SK-N-MC (cell line): Measurements from ENCODE around the gene SCNN1B.

Source experiments
- DNase-seq: peaks from one replicate; pipeline ENCODE4 v3.0.0-alpha.2; 2011; ENCODE audit warnings: low read depth, low spot score
- H3K27ac ChIP-seq: fragments of 200-600 bp; sonication (generic); 2 replicates; pipeline ENCODE4 v1.5.1; 2016; ENCODE audit warnings: mixed run types
- H3K36me3 ChIP-seq: fragments of 200-600 bp; sonication (generic); 2 replicates; pipeline ENCODE4 v1.6.1; 2017; ENCODE audit warnings: antibody characterized with exemption, low read length, mixed read lengths; ENCODE audit not compliant: insufficient read depth
- H3K4me3 ChIP-seq: fragments of 200-600 bp; sonication (generic); 2 replicates; pipeline ENCODE4 v1.5.1; 2016
- H3K9ac ChIP-seq: fragments of 200-600 bp; sonication (generic); 2 replicates; pipeline ENCODE4 v1.8.0; 2017; ENCODE audit warnings: mixed run types, mixed read lengths; ENCODE audit not compliant: insufficient read length
- H3K9me3 ChIP-seq: fragments of 200-600 bp; sonication (generic); 2 replicates; pipeline ENCODE4 v1.6.1; 2017; ENCODE audit warnings: low read depth, mild to moderate bottlenecking, antibody characterized with exemption, low read length, moderate library complexity, mixed read lengths
- EZH2 ChIP-seq: fragments of 200-600 bp; sonication (generic); IDR thresholded peaks from one replicate; pipeline ENCODE4 v1.6.1; 2017; ENCODE audit warnings: antibody characterized with exemption
- FOXP2 ChIP-seq: optimal IDR thresholded peaks from 2 replicates; pipeline ENCODE3; 2011; ENCODE audit warnings: mild to moderate bottlenecking, moderate library complexity; ENCODE audit not compliant: insufficient read depth; ENCODE audit errors: extremely low read length, control extremely low read depth
- POLR2AphosphoS5 ChIP-seq: IDR thresholded peaks from 2 replicates; pipeline ENCODE4 v1.6.1; 2012; ENCODE audit warnings: mild to moderate bottlenecking, low read depth, low read length, borderline replicate concordance

Gene SCNN1B

GRCh38 chr16:23348579-23349469 lies 46.7 kb downstream of the SCNN1B start:
- no peak for TF ChIP-seq POLR2AphosphoS5
- TF ChIP-seq FOXP2: no peak
- no peak for TF ChIP-seq EZH2
- Histone ChIP-seq H3K4me3 (no peak overlapping the region), H3K36me3 (no peaks in the 10 kb centered on the region), H3K9me3 (no peaks in the 10 kb centered on the region), H3K27ac (no peak overlapping the region), H3K9ac (no peak overlapping the region)
- DNase-seq: no peak

DNA sequence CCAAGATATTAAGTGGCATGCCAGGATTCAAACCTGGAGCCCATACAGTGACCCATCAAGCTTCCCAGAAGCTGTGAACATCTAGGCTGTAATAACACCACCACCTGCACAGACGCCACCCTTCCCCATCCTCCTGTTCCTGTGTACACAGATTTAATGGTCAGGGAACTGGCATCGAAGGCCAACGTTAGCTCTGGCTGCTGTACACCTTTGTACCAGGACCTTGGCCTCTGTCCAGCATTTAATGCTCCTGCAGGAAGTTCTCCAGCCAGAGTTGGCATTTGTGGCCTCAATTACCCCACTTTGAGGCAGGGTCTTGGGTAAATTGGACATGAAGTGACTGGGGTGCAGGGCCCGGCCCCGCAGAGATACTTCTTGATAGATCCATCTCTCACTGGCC lies 49.3 kb downstream of the SCNN1B start:
- Histone ChIP-seq H3K9me3 (no peaks in the 10 kb centered on the region), H3K27ac (no peak overlapping the region), H3K4me3 (no peak overlapping the region), H3K9ac (no peak overlapping the region), H3K36me3 (no peaks in the 10 kb centered on the region)
- TF ChIP-seq EZH2 (no peak), POLR2AphosphoS5 (no peak), FOXP2 (no peak)
- DNase-seq: no peak

DNA sequence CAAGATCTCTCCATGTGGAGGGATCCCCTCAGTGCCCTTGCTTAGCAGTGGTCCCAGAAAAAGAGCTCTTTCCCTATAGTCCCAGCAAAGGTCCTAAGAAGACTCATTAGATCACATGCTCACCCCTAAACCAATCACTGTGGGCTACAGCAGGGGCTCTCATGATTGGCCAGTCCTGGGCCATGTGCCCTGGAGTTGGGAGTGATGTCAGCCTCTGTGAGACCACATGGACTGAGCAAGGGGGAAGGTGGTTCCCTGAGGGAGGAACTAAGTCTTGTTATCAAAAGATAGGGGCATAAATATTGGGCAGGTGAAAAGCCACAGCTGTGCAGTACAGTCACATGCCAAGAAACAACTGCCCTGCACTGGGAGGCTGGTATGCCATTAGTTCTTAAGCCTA lies 51.3 kb downstream of the SCNN1B start:
- Histone ChIP-seq H3K27ac (no peak overlapping the region), H3K9me3 (no peaks in the 10 kb centered on the region), H3K9ac (no peak overlapping the region), H3K4me3 (no peak overlapping the region), H3K36me3 (no peaks in the 10 kb centered on the region)
- TF ChIP-seq POLR2AphosphoS5: no peak
- TF ChIP-seq FOXP2: no peak
- no peak for TF ChIP-seq EZH2
- no peak for DNase-seq

DNA sequence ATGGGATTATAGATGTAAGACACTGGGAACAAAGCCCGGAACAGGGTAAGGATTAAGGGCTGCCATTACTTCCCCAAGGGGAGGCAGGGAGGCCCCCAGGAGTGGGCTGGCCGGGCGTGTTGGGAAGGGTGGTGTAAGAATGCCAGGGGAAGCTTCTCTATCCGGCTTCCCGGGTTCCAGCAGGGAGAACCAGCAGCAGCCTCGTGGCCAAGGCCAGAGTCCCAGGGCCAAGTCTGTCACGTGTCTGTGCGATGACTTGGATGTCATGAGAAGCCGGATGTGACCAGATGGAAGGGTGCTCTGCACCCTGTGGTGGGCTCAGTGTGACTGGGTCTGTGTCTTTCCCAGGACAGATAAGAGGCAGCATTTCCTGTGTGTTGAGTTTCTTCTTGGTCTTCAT lies 52.1 kb downstream of the SCNN1B start:
- TF ChIP-seq FOXP2 (no peak), EZH2 (no peak), POLR2AphosphoS5 (no peak)
- DNase-seq: no peak
- H3K9ac ChIP-seq: no peak overlapping the region
- H3K4me3 ChIP-seq: no peak overlapping the region
- no peaks in the 10 kb centered on the region for H3K9me3 ChIP-seq
- H3K27ac ChIP-seq: no peak overlapping the region
- no peaks in the 10 kb centered on the region for H3K36me3 ChIP-seq

DNA sequence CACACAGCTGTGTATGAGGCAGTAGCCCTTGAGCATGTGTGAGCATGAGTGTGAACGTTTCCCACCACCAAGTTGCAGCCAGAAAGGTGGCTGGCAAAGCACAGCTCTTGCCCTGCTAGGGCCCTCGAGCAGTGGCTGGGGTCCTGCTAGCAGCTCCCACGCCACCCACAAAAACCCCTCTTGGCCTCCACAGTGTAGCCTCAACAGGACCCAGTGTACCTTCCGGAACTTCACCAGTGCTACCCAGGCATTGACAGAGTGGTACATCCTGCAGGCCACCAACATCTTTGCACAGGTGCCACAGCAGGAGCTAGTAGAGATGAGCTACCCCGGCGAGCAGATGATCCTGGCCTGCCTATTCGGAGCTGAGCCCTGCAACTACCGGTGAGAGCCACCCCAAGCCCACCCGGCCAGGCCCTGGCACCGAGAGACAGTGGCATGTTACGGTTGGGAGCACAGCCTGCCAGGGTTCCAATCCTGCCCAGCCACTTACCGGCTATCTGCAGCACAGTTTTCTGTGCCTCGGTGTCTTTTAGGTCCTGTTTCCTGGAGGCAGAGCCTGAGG lies 53.1 kb downstream of the SCNN1B start:
- no peak overlapping the region for H3K9ac ChIP-seq
- no peaks in the 10 kb centered on the region for H3K36me3 ChIP-seq
- no peak overlapping the region for H3K4me3 ChIP-seq
- DNase-seq: no peak
- no peak overlapping the region for H3K27ac ChIP-seq
- TF ChIP-seq EZH2 (no peak), FOXP2 (no peak), POLR2AphosphoS5 (no peak)
- H3K9me3 ChIP-seq: no peaks in the 10 kb centered on the region

GRCh38 chr16:23356941-23357340 lies 54.8 kb downstream of the SCNN1B start:
- Histone ChIP-seq H3K9me3 (no peaks in the 10 kb centered on the region), H3K4me3 (no peak overlapping the region)

GRCh38 chr16:23357761-23358290 lies 55.7 kb downstream of the SCNN1B start:
- DNase-seq: no peak
- no peaks in the 10 kb centered on the region for H3K9me3 ChIP-seq
- no peak overlapping the region for H3K9ac ChIP-seq
- no peaks in the 10 kb centered on the region for H3K36me3 ChIP-seq
- H3K4me3 ChIP-seq: no peak overlapping the region
- no peak overlapping the region for H3K27ac ChIP-seq
- no peak for TF ChIP-seq FOXP2
- TF ChIP-seq POLR2AphosphoS5: no peak
- TF ChIP-seq EZH2: no peak

More at GRCh38 chr16:23356941-23357340, 54.8 kb downstream of the SCNN1B start:
- no peaks in the 10 kb centered on the region for H3K36me3 ChIP-seq
- no peak for TF ChIP-seq EZH2
- no peak for TF ChIP-seq FOXP2
- no peak for TF ChIP-seq POLR2AphosphoS5
- H3K27ac ChIP-seq: no peak overlapping the region
- no peak for DNase-seq
- no peak overlapping the region for H3K9ac ChIP-seq

DNA sequence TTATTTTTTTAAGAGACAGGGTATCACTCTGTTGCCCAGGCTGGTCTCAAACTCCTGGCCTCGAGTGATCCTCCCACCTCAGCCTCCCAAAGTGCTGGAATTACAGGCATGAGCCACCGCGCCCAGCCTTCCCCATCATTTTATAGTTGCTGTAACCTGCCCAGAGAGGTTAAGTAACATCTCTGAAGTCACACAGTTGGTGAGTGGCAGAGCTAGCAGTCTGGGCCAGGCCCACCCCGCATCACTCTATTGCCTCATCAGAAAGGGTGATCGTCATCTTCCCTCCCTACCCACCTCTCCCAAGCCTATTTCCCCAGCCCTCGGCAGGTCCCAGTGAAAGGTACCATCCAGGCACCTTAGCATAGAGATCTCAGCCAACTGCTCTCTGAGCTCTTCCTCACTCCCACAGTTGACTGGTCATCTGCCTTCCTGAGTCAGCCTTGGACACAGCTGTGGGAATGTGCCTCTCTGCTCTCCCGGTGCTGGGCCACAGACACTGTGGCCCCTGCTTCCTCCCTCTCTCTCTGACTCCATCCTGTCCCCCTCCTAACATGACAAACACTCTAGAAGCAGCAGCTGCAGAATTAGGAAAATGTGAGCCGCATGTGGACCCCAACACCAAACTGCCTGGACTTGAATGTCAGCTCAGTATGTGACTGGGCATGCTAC lies 57.1 kb downstream of the SCNN1B start:
- no peak overlapping the region for H3K9ac ChIP-seq
- H3K4me3 ChIP-seq: no peak overlapping the region
- TF ChIP-seq POLR2AphosphoS5 (no peak), FOXP2 (no peak), EZH2 (no peak)
- no peaks in the 10 kb centered on the region for H3K9me3 ChIP-seq
- DNase-seq: no peak
- H3K27ac ChIP-seq: no peak overlapping the region
- H3K36me3 ChIP-seq: no peaks in the 10 kb centered on the region
